Measurements from ENCODE around the gene C1orf53. TPM values are rescaled to one million over a fixed set of nuclear protein-coding genes. Genes with fewer than 3 reads are reported as not detected.

C1orf53 gene
- polyA plus RNA-seq, 1 of the 3 experiments (the other 2 are of a cell fraction): 24.9 TPM

DNA sequence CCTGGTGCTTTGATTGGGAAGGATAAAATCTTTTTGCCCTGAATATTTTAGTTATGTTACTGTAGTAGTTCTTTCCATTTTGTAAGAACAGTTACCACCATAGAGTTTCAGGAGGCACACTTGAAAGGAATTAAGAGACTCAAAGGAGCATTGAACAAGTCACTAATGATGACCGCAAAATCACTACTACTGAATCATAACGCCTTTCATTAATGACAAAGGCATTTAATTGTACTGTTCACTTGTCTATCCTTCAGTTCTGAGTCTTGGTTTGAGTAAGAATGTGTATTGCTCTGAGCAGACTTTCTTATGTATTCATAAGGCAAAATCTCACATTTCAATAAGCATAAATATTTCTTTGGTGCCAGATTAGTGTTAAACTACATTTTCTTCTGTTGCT is 39.6 kb downstream of the C1orf53 start:
- no peaks in the 10 kb centered on the region for H3K79me2 ChIP-seq (ENCODE audit: insufficient read depth)
- H3K4me1 ChIP-seq (ENCODE audit: control insufficient read depth in 1 of 2, insufficient read depth in 2 of 2, low read depth in 1 of 2, low read length in 1 of 2): no peaks in the 10 kb centered on the region
- CTCF ChIA-PET: no interaction called here
- no peaks in the 10 kb centered on the region for H3F3A ChIP-seq (replicated peaks; ENCODE audit: insufficient read depth)
- H3K4me3 ChIP-seq (ENCODE audit: low read depth in 2 of 2, low read length in 1 of 2): no peak overlapping the region
- H3K9me2 ChIP-seq: no peaks in the 10 kb centered on the region
- no peaks in the 10 kb centered on the region for H3K9me3 ChIP-seq
- H3K36me3 ChIP-seq (replicated peaks in 1 of 2; ENCODE audit: control insufficient read depth in 1 of 2, insufficient read depth in 2 of 2, low read length in 1 of 2): no peaks in the 10 kb centered on the region
- DNase-seq: no peak
- no peak overlapping the region for H3K9ac ChIP-seq
- no peaks in the 10 kb centered on the region for H3K27me3 ChIP-seq (ENCODE audit: insufficient read depth)
- H3K4me2 ChIP-seq: no peak overlapping the region
- H2AFZ ChIP-seq (ENCODE audit: low read depth): no peak overlapping the region
- H4K20me1 ChIP-seq (ENCODE audit: insufficient read depth): no peaks in the 10 kb centered on the region
- H3K27ac ChIP-seq (ENCODE audit: low read depth in 2 of 2, low read length in 1 of 2): no peak overlapping the region
- POLR2A ChIA-PET: no interaction called here
- TF ChIP-seq EP300 (IDR thresholded peaks at IDR 0.05; ENCODE audit: borderline replicate concordance in 1 of 2, low read depth in 1 of 2, low read length in 1 of 2): no peak
- TF ChIP-seq, protein P1, sequence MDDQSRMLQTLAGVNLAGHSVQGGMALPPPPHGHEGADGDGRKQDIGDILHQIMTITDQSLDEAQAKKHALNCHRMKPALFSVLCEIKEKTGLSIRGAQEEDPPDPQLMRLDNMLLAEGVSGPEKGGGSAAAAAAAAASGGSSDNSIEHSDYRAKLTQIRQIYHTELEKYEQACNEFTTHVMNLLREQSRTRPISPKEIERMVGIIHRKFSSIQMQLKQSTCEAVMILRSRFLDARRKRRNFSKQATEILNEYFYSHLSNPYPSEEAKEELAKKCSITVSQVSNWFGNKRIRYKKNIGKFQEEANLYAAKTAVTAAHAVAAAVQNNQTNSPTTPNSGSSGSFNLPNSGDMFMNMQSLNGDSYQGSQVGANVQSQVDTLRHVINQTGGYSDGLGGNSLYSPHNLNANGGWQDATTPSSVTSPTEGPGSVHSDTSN (IDR thresholded peaks at IDR 0.05): no peak
- no peak for TF ChIP-seq FOXM1 (IDR thresholded peaks at IDR 0.05; ENCODE audit: low read depth)
- WGBS (ENCODE audit: low lambda C conversion rate): 95% methylated on average over 2 of the region's 2 CpGs

DNA sequence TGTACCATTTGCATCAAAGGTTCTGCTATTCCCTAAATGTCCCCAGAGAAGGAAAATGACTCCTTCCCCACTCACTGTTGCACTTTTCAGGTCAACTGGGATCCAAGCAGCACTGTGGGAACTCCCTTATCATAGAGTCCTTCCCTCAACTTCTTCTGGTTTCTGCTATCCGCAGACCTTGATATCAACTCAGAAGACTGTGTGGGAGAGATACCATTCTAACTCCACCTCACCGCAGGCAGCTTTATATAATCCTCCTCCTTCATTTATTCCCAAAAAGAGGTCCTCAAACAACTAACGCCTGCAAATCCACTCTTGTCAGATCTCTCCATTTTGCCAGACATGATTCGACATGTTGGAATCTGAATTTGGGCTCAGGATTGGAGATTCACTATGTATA is 42.1 kb downstream of the C1orf53 start:
- Histone ChIP-seq H4K20me1 (ENCODE audit: insufficient read depth) (no peaks in the 10 kb centered on the region), H3K9me2 (no peaks in the 10 kb centered on the region), H3K4me2 (no peak overlapping the region), H3K36me3 (replicated peaks in 1 of 2; ENCODE audit: control insufficient read depth in 1 of 2, insufficient read depth in 2 of 2, low read length in 1 of 2) (no peaks in the 10 kb centered on the region), H2AFZ (ENCODE audit: low read depth) (no peak overlapping the region), H3K79me2 (ENCODE audit: insufficient read depth) (no peaks in the 10 kb centered on the region), H3K27me3 (ENCODE audit: insufficient read depth) (no peaks in the 10 kb centered on the region), H3K9me3 (no peaks in the 10 kb centered on the region), H3K4me1 (ENCODE audit: control insufficient read depth in 1 of 2, insufficient read depth in 2 of 2, low read depth in 1 of 2, low read length in 1 of 2) (no peaks in the 10 kb centered on the region), H3F3A (replicated peaks; ENCODE audit: insufficient read depth) (no peaks in the 10 kb centered on the region), H3K9ac (no peak overlapping the region), H3K4me3 (ENCODE audit: low read depth in 2 of 2, low read length in 1 of 2) (no peak overlapping the region), H3K27ac (ENCODE audit: low read depth in 2 of 2, low read length in 1 of 2) (no peak overlapping the region)
- ChIA-PET POLR2A (no interaction called here), CTCF (interaction anchor here (0.6 to 1.1 kb wide), 3 partner anchors 212 to 575 kb away, joined by 3 to 4 read pairs (median 3); no protein-coding TSS in a partner anchor)
- no peak for TF ChIP-seq RCOR1 (IDR thresholded peaks at IDR 0.05; ENCODE audit: low read length)
- no peak for TF ChIP-seq FOXJ3 (CRISPR knock-in tag; IDR thresholded peaks at IDR 0.05)
- no peak for TF ChIP-seq SMC3 (IDR thresholded peaks at IDR 0.05; ENCODE audit: low read depth, low read length)
- TF ChIP-seq, protein P1 (IDR thresholded peaks at IDR 0.05): no peak
- TF ChIP-seq TEAD4 (IDR thresholded peaks at IDR 0.05; ENCODE audit: borderline replicate concordance, insufficient read depth): no peak
- no peak for TF ChIP-seq CHD2 (IDR thresholded peaks at IDR 0.05; ENCODE audit: low read length, partially characterized antibody)
- TF ChIP-seq POLR2AphosphoS5 (IDR thresholded peaks at IDR 0.05; ENCODE audit: low read depth, low read length): no peak
- 85% methylated on average over 4 of the region's 4 CpGs for WGBS (ENCODE audit: low lambda C conversion rate)
- no peak for DNase-seq
